ENCODE data around the gene GRAMD2A.

DNA sequence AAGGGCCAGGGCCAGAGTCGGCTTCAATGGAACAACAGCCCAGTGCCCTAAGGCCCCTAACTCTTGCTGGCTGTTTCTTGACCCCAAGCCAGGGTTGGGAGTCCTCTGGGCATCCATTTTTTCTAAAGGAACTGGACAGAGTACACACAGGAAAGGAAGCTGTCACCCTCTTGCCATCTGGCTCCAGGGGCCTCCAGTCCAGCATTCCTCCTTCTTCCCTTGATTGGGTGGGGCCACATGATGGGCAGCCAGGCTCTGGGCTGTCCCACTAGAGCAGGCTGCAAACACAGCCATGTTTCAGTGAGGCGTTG, 1.6 kb upstream of the GRAMD2A start:
- TF ChIP-seq, protein P1, sequence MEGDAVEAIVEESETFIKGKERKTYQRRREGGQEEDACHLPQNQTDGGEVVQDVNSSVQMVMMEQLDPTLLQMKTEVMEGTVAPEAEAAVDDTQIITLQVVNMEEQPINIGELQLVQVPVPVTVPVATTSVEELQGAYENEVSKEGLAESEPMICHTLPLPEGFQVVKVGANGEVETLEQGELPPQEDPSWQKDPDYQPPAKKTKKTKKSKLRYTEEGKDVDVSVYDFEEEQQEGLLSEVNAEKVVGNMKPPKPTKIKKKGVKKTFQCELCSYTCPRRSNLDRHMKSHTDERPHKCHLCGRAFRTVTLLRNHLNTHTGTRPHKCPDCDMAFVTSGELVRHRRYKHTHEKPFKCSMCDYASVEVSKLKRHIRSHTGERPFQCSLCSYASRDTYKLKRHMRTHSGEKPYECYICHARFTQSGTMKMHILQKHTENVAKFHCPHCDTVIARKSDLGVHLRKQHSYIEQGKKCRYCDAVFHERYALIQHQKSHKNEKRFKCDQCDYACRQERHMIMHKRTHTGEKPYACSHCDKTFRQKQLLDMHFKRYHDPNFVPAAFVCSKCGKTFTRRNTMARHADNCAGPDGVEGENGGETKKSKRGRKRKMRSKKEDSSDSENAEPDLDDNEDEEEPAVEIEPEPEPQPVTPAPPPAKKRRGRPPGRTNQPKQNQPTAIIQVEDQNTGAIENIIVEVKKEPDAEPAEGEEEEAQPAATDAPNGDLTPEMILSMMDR (IDR thresholded peaks at IDR 0.05): no peak
- no peak for TF ChIP-seq POLR2A (IDR thresholded peaks at IDR 0.05)

Data from tibial nerve (tissue), 3 donors.